Activated CD4-positive, alpha-beta T cell treated with anti-CD3 and anti-CD28 coated beads, Interleukin-2, amount 50 U/mL, for 48 hours (primary cell): ENCODE measurements around the gene FBXO27.
"Not testable (repeated sequence)": the region's sequence is repeated elsewhere in the genome, so short reads cannot be mapped to it uniquely, and the experiment has no call there.

Experiments
- DNase-seq, 2 experiments: peaks; one replicate each; pipeline ENCODE4 v3.0.0-alpha.2; 2020

Gene FBXO27, protein sequence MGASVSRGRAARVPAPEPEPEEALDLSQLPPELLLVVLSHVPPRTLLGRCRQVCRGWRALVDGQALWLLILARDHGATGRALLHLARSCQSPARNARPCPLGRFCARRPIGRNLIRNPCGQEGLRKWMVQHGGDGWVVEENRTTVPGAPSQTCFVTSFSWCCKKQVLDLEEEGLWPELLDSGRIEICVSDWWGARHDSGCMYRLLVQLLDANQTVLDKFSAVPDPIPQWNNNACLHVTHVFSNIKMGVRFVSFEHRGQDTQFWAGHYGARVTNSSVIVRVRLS

DNA sequence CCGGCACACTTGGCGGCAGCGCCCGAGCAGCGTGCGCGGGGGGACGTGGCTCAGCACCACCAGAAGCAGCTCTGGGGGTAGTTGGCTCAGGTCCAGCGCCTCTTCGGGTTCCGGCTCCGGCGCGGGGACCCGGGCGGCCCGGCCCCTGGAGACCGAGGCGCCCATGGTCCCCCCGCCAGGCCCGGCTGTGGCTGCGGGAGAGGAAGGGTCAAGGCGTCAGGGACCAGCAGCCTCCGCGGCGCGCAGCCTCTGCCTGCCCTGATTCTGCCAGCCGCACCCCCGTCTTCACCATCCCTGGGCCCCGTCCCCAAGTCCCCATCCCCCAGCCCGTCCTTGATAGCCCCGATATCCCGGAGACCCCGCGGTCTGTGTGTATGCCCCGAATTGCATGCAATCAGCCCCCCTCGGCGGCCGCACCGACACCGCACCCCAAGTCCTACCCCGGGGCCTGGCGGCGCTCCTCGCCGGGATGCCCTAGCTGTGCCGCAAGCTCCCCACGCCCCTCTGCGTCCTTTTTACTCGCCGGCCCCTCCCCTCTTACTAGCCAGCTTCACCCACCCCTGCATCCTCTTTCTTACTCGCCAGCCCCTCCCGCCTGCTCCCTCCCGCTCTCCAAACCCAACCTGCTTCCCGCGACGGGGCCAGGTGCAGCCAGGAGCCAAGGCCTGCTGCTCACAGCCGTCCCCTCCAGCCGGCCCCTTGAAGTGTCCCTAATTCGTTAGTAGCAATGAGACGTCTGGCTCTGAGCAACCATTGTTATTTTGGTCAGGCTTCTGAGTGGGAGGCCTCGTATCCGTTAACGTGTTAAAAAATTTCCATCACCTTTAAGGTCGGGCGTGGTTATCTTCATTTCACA lies at the start of gene FBXO27:
Gene FBXO27 (minus strand): TSS at position 487 of the 856 bp plus-strand sequence. CDS start 322 bp downstream, at position 165.
- peak; percentile 7 to 12 for DNase-seq

DNA sequence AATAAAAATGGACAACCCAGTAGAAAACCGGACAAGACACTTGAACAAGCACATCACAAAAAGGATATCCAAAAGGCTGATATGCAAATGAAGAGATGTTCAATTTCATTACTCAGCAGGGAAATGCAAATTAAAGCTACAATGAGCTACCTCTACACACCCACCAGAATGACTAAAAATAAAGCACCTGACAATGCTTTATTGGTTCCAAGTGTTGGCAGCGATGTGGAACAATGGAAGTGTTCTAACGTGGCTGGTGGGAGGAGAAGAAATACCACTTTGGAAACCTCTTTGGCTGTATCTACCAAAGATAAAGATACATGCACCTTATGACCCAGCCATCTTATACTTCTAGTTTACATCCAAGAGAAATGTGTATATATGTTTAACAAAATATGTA lies 48.1 kb upstream of the FBXO27 start:
- no peak for DNase-seq

DNA sequence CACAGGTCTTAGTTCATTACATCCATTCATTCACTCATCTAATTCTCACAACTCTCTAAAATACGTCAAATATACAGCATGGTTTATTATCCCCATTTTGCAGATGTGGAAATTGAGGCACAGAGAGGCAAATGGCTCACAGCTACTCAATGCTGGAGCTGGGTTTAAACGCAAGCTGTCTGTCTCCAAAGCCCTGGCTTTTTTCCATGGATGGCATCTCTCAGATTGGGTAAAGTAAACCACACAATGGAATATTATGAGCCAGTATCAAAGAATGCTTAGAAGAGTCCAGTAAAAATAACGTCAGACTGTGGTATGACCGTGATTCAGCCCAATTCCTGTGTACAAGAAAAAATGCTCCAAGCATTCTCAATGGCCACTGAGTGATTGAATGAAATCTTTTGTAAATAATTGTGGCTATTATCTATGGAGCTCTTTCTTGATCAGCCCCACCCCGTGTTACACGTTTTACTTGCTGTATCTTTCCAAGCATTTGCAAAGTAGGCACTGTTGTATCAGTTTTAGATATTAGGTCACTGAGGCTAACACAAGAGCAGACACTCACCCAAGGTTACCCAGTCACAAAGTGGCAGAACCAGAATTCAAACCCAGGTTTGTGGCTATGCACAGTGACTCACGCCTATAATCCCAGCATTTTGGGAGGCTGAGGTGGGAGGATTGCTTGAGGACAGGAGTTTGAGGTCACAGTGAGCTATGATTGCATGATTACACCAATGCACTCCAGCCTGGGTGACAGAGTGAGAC lies 46.3 kb upstream of the FBXO27 start:
- no peak for DNase-seq

DNA sequence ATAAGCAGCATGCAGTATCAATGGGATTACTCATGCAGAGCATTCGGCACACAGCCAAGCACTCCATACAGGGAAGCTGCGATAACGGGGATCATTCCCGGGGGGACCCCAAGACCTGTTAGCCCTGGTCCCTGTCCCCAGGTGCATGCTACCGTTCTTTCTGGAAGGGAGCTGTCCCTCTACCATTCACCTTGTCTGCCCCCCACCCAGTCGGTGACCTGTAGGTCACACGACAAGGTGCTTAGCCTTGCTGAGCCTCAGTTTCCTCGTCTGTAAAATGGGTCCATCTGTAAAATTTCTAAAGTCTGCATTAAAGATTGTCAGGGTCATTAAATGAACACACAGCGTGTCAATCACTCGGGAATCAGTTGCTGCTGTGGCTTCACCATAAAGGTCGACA lies 45.0 kb upstream of the FBXO27 start:
- no peak for DNase-seq

DNA sequence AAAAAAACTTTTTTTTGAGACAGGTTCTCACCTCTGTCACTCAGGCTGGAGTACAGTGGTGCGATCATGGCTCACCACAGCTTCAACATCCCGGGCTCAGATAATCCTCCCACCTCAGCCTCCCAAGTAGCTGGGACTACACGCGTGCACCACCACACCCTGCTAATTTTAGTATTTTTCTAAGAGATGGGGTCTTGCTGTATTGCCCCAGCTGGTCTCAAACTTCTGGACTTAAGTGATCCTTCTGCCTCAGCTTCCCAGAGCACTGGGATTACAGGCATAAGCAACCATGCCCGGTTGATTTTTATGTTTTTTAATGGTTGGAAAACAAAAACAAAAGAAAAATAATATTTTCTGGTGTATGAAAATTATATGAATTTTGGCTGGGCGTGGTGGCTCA lies 42.6 kb upstream of the FBXO27 start:
- DNase-seq = no peak

DNA sequence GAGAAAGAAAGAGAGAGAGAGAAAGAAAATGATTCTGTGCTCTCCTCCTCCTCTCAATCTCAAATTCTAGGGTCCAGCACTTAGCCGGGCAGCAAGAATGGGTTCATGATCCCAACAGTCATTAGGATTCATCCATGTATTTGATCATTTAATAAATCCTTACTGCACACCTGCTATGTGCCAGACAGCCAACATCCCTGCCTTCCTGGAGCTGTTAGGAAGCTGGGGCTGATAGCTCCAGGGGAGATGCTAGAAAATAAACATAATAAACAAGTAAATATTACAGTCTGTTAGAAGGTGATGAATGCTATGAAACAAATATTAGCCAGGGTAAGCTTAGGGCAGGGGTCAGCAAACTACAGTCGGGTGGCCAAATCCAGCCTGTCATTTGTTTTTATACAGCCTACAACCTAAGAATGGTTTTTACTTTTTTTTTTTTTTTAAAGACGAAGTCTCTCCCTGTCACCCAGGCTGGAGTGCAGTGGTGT lies 41.9 kb upstream of the FBXO27 start:
- no peak for DNase-seq

DNA sequence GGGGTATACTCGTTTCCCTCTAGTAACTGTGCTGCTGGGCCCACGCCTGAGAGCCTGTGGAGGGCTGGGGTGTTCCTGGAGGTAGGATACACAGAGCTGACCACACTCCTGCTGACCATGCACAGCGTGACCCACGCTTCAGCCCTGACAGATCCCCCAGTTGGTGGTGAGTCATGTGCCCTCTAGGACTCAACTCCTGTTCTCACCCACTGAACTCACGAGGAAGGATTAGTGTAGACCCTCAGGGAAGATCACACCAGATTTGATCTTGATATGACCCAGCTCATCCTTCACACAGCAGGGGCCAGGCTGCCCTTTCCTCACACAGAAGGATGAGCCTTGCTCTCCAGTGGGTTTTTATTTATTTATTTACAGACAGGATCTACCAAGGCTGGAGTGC lies 38.5 kb upstream of the FBXO27 start:
- DNase-seq = no peak

DNA sequence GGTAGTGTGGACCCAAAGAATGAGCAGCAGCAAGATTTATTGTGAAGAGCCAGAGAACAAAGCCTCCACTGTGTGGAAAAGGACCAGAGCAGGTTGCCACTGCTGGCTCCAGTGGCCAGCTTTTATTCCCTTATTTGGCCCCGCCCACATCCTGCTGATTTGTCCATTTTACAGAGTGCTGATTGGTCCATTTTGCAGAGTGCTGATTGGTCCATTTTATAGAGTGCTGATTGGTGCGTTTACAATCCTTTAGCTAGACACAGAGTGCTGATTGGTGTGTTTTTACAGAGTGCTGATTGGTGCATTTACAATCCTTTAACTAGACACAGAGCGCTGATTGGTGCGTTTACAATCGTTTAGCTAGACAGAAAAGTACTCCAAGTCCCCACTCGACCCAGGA lies 35.9 kb upstream of the FBXO27 start:
- DNase-seq = not testable (repeated sequence)

DNA sequence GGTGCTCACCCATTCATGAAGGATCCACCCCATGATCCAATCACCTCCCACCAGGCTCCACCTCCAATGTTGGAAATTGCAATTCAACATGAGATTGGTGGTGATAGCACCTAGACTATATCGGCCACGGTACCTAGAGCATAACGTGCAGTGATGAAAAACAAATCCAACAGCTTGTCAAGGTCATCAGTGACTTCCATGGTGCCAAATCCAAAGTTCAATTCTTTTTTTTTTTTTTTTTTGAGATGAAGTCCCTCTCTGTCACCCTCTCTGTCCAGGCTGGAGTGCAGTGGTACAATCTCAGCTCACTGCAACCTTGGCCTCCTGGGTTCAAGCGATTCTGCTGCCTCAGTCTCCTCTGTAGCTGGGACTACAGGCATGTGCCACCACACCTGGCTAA lies 34.8 kb upstream of the FBXO27 start:
- DNase-seq = no peak

DNA sequence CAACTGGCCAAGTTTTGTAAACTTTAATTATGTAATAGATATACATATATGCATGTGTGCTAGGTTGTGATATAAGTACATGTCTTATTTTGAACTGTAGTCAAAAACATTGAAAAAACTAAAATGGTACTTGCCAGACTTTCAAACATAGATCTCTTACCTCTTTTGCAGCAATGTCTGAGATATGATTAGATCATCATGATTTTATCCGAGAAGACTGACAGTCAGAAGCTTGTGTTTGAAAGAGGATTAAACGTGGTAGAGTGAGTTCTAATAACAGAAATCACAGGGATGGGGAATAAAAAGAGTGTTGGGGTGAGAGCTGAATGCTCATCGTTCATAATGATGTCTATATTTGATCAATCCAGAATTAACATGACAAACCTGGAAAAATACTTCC lies 33.6 kb upstream of the FBXO27 start:
- no peak for DNase-seq

DNA sequence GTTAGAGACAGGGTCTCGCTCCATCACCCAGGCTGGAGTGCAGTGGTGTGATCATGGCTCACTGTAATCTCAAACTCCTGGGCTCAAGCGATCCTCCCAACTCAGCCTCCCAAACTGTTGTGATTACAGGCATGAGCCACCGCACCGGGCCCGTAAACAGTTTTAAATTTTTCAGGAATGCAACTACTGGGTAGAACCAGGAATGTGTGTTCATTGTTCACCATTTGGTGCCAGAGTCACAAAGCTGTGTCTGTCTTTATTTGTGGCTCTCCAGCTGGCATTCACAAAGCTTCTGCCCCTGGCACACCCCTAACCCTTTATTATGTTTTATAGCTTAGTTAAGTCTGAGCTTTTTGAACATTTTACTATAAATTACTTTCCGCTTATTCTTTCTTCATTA lies 32.1 kb upstream of the FBXO27 start:
- DNase-seq = no peak

DNA sequence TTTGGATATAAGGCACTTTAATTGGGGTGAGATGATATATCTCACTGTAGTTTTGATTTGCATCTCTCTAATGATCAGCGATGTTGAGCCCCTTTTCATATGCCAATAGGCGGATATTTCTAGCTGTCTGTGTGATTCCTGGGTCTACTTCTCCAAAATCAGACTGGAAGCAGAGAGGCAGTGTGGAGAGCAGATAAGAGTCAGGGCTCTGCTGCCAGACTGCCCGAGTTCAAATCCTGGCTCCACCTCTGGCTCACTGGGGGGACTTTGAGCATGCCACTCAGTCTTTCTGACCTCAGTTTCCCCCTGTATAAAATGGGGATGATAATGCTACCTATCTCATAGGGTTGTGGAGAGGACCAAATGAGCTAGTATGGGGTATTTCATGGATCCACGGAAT lies 27.8 kb upstream of the FBXO27 start:
- DNase-seq = no peak

DNA sequence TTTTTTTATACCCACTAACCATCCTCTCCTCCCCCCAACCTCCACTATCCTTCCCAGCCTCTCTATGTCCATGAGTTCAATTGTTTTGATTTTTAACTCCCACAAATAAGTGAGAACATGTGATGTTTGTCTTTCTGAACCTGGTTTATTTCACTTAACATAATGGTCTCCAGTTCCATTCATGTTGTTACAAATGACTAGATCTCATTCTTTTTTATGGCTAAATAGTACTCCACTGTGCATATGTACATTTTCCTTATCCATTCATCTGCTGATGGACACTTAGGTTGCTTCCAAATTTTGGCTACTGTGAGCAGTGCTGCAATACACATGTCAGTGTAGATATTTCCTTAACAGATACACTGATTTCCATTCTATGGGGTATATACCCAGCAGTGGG lies 27.0 kb upstream of the FBXO27 start:
- no peak for DNase-seq

DNA sequence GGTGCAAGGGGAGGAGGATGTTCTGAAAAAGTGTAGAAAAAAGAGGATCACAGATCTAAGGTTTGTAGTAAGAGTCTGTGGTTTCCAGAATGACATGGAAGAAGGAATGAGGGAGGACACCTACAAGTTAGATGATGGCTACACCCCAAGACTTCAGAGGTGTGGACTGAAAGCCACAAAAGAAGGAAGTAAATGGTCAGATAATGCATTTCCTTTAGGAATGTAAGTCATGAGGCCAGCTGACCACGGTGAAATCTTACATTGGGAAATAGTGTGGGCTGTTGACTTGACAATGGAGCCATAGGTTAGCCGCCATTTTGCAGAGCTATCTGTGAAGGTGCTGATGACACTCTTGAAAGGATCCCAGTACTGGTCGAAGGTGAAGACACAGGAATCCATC lies 25.3 kb upstream of the FBXO27 start:
- DNase-seq = no peak

DNA sequence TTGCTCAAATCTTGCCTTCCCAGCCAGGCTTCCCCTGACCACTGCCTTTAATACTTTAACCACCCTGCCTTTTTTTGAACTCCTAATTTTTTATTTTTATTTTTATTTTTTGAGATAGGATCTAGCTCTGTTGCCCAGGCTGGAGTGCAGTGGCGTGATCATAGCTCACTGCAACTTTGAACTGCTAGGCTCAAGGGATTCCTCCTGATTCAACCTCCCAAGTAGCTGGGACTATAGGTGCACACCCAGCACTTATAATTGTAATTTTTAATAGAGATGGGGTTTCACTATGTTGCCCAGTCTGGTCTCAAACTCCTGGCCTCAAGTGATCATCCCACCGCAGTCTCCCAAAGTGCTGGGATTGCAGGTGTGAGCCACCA lies 21.7 kb upstream of the FBXO27 start:
- no peak for DNase-seq

DNA sequence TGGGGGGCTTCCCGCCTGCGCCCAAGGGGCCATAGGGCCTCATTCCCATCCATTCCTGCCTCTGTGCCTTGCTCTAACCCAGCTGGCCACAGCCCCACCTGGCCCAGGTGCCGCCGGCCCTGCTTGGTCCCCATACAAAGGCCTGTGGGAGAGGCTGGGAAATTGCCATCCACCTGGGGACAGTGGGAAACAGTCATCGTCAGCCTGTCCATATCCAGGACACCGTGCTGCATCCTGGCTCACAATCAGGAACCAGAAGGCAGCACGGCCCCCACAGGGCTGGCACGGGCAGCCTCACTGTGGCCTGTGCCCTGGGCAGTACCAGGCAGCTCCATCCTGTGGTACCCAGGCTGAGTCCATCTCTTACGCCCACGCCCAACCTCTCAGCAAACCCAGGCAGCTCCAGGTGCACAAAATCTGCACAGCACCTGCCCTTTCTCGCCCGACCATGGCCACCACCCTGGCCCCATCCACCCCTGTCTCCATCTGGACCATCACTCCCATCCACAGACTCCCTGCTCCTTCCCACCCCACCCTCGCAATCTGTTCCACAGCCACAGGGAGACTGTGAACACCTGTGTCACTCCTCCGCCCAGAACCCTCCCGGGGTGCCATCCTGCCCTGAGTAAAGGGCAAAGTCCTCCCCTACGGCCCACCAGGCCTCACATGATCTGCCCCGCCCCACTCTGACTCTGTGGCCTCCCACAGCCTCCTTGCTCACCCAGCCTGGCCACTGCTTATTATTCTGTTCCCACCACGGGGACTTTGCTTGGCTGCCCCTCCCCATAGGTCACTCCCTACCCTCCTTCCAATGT lies 21.1 kb upstream of the FBXO27 start:
- DNase-seq = no peak

DNA sequence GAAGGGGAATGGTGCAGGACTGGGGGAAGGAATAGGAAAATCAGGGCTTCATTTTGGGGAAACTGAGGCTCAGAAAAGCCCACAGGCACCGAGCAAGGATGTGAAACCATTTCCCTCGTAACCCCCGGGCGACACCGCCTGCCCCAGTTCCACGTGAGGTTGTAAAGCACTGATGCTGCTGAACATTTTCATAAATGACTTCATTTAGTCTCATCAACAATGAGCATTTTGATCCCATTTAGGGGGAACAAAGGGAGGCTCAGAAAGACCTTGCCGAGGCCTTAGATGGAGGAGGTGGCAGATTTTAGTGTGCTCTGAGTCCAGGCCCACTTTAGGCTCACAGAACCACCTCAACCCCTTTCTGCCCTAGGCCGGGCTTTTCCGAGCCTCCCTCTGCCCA lies 20.5 kb upstream of the FBXO27 start:
- DNase-seq = no peak

DNA sequence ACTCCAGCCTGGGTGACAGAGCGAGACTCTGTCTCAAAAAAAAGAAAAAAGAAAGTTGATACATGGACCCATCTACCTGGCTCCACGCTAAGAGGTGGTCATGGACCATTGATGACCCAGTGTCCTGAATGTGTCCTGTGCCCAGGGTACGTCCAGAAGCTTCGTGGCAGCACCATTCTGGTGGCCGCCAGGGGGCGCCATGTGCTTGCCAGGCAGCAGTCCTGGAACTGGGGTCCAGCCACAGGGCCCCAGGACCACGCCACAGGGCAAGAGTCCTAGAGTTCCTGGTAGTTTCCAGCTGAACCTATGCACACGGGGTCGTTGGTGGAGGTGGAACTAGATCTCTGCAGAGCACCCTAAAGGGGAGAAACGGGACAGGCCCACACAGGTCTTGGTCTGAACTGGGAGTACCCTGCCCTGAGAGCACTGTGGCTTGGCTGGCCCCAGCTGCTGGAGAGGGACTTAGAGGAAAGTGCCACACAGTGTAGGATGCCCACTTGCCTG lies 19.9 kb upstream of the FBXO27 start:
- peak; percentile 73 to 75 for DNase-seq

DNA sequence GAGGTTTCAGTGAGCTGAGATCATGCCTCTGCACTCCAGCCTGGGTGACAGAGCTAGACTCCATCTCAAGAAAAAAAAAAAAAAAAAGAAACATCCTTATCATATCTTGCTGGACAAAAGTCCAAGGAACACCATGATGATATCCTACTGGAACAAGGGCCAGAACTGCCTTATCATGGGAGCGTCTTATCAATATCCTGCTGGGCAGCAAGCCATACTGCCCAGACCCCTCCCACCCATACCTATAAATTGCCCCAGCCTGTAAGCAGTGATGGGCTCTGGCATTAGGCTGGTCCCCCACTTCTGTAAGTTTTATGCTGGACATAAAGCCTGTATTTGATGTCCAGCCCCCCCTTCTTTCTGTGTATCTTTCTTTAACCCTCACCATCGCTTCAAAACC lies 14.7 kb upstream of the FBXO27 start:
- DNase-seq = no peak

DNA sequence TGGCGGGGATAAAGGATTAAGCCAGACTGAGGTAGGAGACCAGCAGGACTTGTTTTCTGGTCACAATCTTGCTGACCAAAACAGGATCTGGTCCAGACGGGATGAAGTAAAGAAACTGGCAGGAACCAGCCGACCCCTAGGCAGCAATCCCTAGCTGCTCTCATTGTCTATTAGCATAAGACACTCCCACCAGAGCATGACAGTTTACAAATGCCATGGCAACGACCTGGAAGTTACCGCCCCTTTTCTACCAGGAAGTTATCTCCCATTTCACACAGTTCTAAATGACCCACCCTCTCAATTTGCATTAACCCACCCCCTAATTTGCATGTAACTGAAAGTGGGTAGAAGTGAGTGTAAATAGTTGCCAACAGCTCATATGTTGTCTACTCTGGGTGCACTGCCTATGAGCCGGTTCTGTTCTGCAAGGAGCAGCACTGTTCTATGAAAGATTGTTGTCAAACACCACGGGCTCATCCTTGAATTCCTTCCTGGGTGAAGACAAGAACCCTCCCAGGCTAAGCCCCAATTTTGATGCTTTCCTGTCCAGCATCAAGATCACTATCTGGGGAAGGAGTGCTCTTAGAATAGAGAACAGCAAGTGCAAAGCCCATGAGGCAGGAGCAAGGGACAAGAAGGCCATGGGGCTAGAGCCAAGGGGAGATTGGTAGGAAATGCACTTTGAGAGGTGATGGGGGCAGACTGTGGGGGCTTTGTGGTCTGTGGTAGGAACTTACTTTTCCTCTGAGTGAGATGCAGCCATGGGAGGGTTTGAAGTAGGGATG lies 13.9 kb upstream of the FBXO27 start:
- peak in 1 of 2 experiments; percentile 8 for DNase-seq

DNA sequence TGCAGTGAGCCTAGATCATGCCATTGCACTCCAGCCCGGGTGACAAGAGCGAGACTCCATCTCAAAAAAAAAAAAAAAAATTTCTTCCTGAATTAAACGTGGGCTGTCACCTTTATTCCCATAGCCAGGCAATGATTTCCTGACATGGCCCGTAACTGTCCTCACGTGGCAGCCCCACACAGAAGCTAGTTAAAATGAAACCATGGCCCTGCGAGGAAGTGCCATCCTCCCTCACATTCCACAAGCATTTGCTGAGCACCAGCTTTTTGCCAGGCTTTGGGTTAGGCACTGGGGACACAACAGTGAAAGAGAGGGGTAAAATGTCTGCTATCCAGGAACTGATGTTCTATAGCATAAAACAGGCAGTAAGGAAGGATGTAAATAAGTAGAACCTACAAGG lies 13.2 kb upstream of the FBXO27 start:
- DNase-seq = no peak

DNA sequence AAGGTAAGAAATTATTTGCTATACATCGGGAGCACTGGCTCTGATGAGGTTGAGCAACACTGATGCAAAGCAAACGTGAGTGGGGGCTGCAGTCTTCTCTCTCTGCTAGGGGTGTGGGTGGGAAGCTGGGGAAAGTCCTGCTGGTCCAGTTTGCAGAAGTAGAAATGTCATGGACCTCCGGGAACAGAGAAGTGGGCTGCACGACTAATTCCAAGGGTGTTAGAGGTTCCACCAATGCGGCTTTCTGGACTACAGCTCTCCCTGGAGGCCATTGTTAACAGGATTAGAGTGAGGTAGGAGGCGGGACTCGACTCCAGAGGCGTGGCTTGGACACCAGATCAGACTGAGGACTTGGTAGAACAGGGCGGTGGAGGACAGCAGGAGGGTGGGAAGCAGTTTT lies 5.7 kb upstream of the FBXO27 start:
- DNase-seq = peak; percentile 15 to 20
